Measurements from ENCODE around the gene KLHL20. TPM values are rescaled to one million over a fixed set of nuclear protein-coding genes. Genes with fewer than 3 reads are reported as not detected.

Gene KLHL20
- total and polyA plus RNA-seq, 8 donors: 3.3 to 11.9 (median 6.9) TPM

- Histone ChIP-seq H3K27me3 (no peaks in the 10 kb centered on the region), H3K36me3 (peaks cover 0 to 6% (median 0%) of the 10 kb centered on the region in 3 donors), H3K9me3 (no peaks in the 10 kb centered on the region), H3K27ac (no peak overlapping the region), H3K4me3 (no peak overlapping the region), H3K4me1 (no peaks in the 10 kb centered on the region)
- FAIRE-seq (no peak), DNase-seq (no peak), ATAC-seq (peak in 1 of 4 donors; percentile 51)
- 88 to 92% methylated on average over 10 of the region's 10 CpGs for WGBS, 2 donors
- intact Hi-C loops (cut with DNase I): no loop called here
- no peak for TF ChIP-seq CTCF (IDR thresholded peaks at IDR 0.05)
These were observed 27.6 kb downstream of the KLHL20 start for GRCh38 chr1:173742203-173742886.

GRCh38 chr1:173744651-173745050 lies 29.9 kb downstream of the KLHL20 start:
- FAIRE-seq (no peak), ATAC-seq (no peak), DNase-seq (no peak)
- peaks cover 0 to 6% (median 0%) of the 10 kb centered on the region in 3 donors for H3K36me3 ChIP-seq
- WGBS, 2 donors: 93 to 97% methylated on average over 2 of the region's 2 CpGs
- H3K27ac ChIP-seq: no peak overlapping the region
- no peaks in the 10 kb centered on the region for H3K27me3 ChIP-seq
- TF ChIP-seq CTCF (IDR thresholded peaks at IDR 0.05): no peak
- H3K4me1 ChIP-seq: no peaks in the 10 kb centered on the region
- no peak overlapping the region for H3K4me3 ChIP-seq
- intact Hi-C loops (cut with DNase I): no loop called here
- no peaks in the 10 kb centered on the region for H3K9me3 ChIP-seq

- H3K4me3 ChIP-seq: no peak overlapping the region
- WGBS, 2 donors: 92% methylated on average over 4 of the region's 4 CpGs
- TF ChIP-seq CTCF (IDR thresholded peaks at IDR 0.05): no peak
These were observed 34.4 kb downstream of the KLHL20 start for GRCh38 chr1:173749137-173749536.

GRCh38 chr1:173753830-173754229 lies 39.0 kb downstream of the KLHL20 start:
- H3K4me1 ChIP-seq: no peaks in the 10 kb centered on the region
- no peaks in the 10 kb centered on the region for H3K9me3 ChIP-seq
- FAIRE-seq (no peak), ATAC-seq (no peak), DNase-seq (no peak)
- H3K27me3 ChIP-seq: no peaks in the 10 kb centered on the region
- H3K27ac ChIP-seq: no peak overlapping the region
- H3K4me3 ChIP-seq: no peak overlapping the region
- peaks cover 0 to 49% (median 16%) of the 10 kb centered on the region in 3 donors for H3K36me3 ChIP-seq
- intact Hi-C loops (cut with DNase I): no loop called here
- no peak for TF ChIP-seq CTCF (IDR thresholded peaks at IDR 0.05)

More at GRCh38 chr1:173749137-173749536, 34.4 kb downstream of the KLHL20 start:
- Histone ChIP-seq H3K27ac (no peak overlapping the region), H3K9me3 (no peaks in the 10 kb centered on the region), H3K36me3 (peaks cover 0 to 14% (median 0%) of the 10 kb centered on the region in 3 donors), H3K4me1 (no peaks in the 10 kb centered on the region), H3K27me3 (no peaks in the 10 kb centered on the region)
- ATAC-seq (no peak), DNase-seq (no peak), FAIRE-seq (no peak)
- intact Hi-C loops (cut with DNase I): no loop called here

- 97 to 98% methylated on average over 4 of the region's 4 CpGs for WGBS, 2 donors
- Histone ChIP-seq H3K36me3 (peaks cover 0 to 46% (median 21%) of the 10 kb centered on the region in 3 donors), H3K27me3 (no peaks in the 10 kb centered on the region), H3K27ac (no peak overlapping the region), H3K4me1 (no peaks in the 10 kb centered on the region), H3K4me3 (no peak overlapping the region), H3K9me3 (no peaks in the 10 kb centered on the region)
- TF ChIP-seq CTCF (IDR thresholded peaks at IDR 0.05): no peak
- no peak for FAIRE-seq
- intact Hi-C loops (cut with DNase I): no loop called here
- no peak for ATAC-seq
- DNase-seq: no peak
These were observed 42.9 kb downstream of the KLHL20 start for GRCh38 chr1:173757666-173758065.

Measured in pancreas (tissue), 10 donors.